GM21786 (cell line): ENCODE measurements around the gene HRAS.

ENCODE experiments used
- ATAC-seq: cut with Tn5 transposase; IDR thresholded peaks from one replicate; pipeline ENCODE4 v1.9.1; 2021; ENCODE audit not compliant: unreplicated experiment

HRAS gene

DNA sequence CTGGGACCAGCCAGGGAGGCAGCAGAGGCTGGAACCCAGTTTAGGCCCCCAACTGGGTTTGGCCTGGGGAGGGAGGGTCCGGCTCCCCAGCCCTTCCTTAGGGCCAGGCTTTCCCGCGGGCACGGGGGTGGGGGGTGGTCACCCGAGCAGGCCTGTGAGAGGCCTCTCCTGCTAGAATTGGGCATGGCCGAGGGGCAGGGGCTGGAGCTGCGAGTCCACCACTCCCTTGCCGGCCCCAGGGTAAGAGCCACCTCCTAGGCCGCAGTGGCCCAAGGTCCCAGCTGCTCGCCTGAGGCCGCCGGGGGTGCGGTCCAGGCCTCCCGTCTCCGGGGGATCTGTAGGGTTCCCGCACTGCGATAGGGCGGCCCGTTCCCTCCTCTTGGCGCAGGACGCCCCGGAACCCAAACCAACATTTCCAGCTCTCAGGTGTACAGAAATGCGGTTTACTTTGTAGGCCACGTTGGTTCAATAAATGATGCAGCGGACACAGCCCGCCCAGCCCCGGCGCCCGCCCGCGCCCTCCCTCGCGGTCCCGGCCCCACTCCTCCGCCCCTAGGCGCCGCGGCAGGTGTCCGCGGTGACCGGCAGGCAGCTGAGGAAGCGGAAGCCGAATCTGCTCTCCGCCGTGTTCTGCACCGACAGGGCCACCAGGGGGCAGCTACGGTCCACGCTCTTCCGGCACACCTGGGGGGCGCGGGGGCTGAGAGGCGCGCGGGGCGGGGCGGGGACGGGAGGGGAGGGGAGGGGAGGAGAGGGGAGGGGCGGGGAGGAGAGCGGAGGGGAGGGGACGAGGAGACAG, 19.3 kb upstream of the HRAS start:
- peak; percentile 55 for ATAC-seq

DNA sequence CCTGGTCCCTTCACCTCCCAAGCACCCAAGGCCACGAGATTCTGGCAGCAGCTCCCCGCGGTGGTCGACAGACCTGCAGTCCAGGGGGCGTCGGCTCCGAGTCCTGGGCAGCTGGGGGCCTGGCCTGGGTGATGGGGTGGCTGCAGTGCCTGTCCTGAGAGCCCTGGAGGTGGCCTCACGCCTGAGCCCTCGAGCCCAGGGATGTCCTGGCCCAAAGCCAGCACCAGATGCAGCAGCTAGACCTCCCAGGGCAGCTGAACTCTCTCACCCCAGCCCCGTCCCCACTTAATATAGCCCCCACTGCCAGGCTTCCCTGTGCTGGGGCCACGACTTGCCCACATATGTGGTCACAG, 18.6 kb upstream of the HRAS start:
- ATAC-seq = no peak

- ATAC-seq = no peak
These were observed 18.0 kb upstream of the HRAS start for GRCh38 chr11:553083-553987.

GRCh38 chr11:551596-551995, 16.2 kb upstream of the HRAS start:
- no peak for ATAC-seq

DNA sequence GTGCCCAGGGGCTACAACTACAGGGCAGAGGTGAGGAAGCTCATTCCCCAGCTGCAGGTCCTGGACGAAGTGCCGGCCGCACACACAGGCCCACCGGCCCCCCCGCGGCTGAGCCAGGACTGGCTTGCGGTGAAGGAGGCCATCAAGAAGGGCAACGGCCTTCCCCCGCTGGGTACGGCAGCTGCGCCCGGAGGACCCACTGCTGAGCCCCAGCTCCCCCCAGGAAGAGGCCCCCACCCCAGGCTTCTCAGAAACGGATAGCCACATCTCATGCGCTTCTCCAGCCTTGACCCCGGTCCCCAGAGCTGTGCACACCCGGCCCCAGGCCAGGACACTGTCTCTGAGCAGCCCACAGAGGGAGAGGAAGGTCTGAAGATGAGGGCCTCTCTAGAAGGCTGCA, 15.8 kb upstream of the HRAS start:
- no peak for ATAC-seq

DNA sequence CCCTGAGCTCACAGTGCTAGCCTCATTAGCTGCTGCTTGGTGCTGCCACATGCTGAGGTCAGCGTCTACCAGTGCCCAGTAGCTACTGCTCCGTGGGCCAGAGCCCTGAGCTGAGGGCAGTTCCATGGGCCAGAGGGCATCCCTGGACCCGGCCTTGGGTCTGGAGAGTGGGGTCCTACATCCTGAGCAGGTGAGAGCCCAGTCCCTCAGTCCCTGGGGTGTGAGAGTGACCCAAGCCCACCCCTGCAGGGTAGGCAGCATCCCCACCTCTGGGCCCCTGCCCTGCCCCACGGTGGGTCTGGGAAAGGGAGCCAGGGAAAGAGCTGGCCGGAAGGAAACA, 15.3 kb upstream of the HRAS start:
- ATAC-seq = no peak

DNA sequence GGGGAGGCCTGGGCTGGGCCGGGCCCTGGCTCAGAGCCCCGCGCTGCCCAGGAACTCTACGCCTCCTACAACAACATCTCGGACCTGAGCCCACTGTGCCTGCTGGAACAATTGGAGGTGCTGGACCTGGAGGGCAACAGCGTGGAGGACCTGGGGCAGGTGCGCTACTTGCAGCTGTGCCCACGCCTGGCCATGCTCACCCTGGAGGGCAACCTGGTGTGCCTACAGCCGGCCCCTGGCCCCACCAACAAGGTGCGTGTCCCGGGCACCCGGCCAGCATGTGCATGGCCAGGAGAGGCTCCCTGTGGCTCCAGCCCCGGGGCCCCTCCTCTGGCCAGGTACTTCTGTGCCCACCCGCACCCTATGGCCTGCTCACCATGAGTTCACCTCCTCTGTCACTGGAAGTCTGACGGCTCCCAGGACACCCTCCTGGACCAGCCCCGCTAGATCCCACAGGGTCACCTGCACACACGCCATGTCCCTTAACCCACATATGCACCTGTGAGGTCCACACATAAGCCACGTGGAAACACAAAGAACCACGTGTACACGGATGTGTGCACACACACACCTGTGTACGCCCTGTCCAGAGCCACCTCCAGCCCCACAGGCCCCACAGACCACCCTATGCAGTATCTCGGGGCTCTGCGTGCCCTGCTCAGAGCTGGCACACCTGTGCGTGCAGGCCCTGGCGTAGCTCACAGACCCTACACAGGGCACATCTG, 14.8 kb upstream of the HRAS start:
- no peak for ATAC-seq

- no peak for ATAC-seq
These were observed 13.6 kb upstream of the HRAS start for GRCh38 chr11:548700-549603.

DNA sequence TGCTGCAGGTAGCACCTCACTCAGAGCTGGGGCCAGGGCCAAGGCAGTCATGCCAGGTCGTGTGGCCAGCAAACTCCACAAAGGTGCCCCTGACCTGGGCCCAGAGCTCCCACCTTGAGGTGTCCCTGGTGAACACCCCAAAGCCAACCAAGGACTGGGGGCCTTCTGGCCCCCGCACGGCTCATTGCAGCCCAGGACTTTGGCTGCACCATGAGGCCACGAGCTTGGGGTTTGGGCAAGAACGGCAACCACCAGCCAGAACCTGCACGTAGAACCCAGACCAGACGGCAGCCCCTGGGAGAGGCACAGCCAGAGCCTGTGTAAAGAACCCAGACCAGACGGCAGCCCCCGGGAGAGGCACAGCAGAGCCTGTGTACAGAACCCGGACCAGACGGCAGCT, 9.8 kb upstream of the HRAS start:
- ATAC-seq = no peak

DNA sequence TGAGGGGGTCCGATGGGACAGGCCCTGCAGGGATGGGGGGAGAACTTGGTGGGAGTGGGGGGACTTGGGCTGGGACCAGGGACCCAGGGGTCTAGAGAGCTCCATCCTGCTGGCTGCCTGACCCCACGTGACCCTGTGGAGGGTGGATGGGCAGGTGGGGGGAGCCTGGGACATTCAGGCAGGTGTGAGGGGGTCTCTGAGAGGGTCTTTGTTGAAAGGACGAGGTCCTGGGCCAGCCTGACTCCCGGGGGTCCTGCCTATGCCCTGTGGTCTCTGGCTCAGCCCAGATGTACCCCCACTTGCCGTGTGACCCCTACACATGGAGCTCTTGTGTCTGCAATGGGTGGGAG, 9.4 kb upstream of the HRAS start:
- ATAC-seq = no peak

- no peak for ATAC-seq
These were observed 6.1 kb upstream of the HRAS start for GRCh38 chr11:541433-541885.

DNA sequence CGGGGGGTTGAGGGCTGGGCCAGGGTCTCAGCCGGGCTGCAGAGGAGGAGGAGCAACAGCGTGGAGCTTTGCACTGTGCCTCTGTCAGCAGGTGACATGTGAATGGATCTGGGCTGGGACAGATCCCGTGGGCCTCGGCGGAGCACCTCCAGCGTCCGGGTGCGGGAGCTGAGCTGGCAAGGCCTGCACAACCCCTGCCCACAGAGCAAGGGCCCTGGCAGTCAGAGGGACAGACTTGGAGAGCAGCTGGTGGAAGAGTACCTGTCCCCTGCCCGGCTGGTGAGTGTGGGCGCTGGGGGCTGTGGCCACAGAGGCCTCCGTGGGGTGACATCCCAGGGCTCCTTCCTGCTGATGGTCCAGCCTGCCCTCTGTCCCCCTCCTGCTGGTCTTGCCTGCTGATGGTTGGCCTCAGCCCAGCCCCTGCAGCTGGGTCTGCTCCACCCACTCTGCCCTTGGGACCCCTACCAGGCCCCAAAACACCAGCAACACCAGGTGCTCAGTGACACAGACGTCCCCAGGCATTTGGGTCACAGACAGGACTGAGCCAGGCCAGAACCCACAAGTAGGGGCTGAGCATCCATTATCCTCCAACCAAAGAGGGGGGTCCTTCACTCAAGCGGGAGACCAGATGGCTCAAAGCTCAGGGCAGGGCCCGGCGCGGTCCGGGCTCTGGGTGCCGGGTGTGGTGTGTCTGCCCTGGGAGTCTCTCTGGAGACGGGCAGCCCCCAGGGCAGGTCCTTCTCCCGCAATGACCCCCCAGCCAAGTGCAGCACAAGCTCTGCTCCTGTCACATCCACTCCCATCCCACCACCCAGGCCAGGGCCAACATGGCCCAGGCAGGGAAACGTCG, 5.4 kb upstream of the HRAS start:
- ATAC-seq = no peak

DNA sequence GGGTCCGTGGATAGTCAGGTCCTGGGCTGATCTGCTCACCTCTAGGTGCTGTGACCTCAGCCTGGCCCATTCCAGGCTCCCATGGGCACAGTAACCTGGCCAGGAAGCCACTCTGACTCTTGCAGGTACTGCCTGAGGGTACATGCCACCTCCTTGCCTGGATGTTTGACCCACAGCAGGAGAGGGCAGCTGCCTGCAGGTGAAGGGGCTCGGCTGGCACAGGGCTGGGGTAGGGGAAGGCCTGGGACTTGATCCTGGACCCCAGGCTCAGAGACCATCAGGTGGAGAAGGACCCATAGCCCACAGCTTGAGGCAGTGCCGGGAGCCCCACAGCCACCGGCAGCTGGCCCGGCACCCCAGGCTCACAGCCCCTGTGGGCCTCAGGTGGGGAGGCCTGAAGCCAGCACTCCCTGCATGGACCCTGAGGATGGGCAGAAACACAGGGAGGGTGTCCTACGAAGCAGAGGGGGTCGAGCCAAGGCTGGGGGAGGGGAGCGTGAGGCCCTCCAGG, 4.7 kb upstream of the HRAS start:
- ATAC-seq = no peak

DNA sequence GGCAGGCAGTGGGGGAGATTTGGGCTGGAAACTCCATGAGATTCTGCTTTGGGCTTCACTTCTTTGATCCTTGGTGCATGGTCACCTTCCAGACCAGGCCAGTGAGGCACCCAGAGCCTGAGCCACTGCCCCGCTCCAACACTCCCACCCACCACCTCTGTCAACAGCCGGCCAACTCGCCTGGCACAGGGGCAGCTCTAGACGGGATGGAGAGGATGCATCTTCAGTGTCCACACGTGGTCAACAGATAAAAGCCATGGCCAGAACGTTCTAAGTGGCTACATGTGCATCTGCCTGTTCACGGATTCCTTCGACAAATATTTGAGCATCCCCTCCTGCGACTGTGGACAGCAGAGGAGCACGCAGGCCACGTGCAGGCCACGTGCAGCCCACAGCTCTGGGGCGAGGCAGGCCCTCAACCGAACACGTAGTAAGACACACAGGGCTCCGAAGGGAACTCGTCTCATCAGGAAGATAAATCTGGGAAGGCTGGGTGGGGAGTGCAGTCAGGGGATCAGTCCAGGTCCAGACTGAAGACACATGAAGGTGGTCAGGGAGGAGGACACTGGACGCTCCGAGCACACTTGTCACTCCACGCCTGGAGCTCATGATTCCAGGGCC, 3.2 kb upstream of the HRAS start:
- ATAC-seq = no peak

DNA sequence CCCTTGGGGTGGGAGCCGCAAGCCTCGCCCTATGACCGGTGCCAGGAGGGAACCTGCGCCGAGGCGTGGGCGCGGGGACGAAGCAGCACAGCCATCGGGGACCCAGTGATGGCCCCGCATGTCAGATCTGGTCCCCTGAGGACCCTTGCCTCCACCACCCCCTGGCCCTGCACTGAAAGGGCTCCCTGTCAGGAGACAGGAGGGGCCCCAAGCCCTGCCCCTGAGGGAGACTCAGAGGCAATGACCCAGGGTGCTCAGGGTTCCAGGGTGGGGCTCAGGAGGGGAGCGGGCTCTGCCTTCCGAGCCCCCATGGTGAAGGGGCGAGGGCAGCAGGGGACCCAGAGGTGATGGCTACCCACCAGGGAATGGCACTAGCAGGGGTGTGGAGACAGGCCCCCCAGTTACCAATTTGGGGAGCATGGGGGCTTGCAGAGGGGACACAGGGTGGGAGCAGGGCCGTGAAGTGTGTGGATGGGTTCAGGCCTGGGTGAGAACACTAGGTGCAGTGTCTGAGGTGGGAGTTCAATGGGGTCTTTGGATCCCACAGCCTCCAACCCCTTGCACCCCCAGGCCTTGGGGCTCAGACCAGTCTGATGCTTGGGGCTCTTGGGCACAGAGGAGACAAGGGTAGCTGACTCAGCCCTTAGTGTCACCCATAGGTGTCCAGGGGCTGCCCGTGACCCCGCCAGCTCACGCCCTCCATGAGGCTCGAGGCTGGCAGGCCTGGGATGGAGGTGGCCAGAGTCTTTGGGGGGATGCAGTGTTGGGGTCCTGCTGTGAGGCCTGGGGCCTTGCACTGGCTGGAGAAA, 2.5 kb upstream of the HRAS start:
- no peak for ATAC-seq

- peak; percentile 56 for ATAC-seq
These were observed 1.7 kb upstream of the HRAS start, which contains the start of gene LRRC56 for GRCh38 chr11:536841-537621. Gene LRRC56, plus strand, starts transcription at chr11:537527. Its CDS starts 3,158 bp downstream, at chr11:540685.

- peak; percentile 8 for ATAC-seq
These were observed 212 bp downstream of the HRAS start for GRCh38 chr11:535210-535518.
